Right renal cortex interstitium (tissue), 3 donors: Measurements from ENCODE around the gene KLK6. TPM values are rescaled to one million over a fixed set of nuclear protein-coding genes. Genes with fewer than 3 reads are reported as not detected.

Experiments used
- DNase-seq, 3 donors: peaks; one replicate each; pipeline ENCODE4 v3.0.0-alpha.2; 2013; ENCODE audit warnings: low read depth in 3 of 3, low spot score in 2 of 3
- polyA plus RNA-seq, 3 donors: library from polyadenylated mRNA; unstranded; fragments of 120-200 nt; gene quantifications; one replicate each; pipeline ENCODE4 v1.2.1, GENCODE V29; 2013; ENCODE audit not compliant: insufficient read length in 3 of 3

The KLK6 gene
- polyA plus RNA-seq, 3 donors: 34.4 to 49.0 (median 41.2) TPM

GRCh38 chr19:50959731-50960500, 9.5 kb downstream of the KLK6 start:
- DNase-seq: no peak

GRCh38 chr19:50957587-50957986, 11.8 kb downstream of the KLK6 start:
- DNase-seq: no peak

DNA sequence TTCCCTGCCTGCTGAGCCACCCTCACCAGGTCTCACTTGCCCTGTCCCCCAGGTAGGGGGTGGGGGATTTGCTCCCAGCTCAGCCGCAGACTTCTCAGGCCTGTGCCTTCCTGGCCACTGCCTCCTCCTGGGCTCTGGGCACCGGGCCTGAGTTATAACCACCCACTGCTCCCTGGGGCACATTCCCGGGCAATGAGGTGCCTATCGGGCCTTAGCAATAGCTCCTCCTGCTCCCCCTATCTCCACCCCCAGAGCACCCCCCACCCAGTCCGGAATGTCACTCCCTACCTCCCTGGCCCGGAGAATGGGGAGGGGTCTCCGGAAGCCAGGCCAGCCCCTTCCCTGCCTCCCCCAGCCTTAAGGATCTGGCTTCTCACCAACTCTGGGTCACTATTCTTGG, 16.5 kb downstream of the KLK6 start, which contains the start of gene KLK5:
TSS of gene KLK5 (minus strand) at position 129 of the 400 bp plus-strand sequence. CDS start 381 bp downstream, outside the sequence.
- no peak for DNase-seq

DNA sequence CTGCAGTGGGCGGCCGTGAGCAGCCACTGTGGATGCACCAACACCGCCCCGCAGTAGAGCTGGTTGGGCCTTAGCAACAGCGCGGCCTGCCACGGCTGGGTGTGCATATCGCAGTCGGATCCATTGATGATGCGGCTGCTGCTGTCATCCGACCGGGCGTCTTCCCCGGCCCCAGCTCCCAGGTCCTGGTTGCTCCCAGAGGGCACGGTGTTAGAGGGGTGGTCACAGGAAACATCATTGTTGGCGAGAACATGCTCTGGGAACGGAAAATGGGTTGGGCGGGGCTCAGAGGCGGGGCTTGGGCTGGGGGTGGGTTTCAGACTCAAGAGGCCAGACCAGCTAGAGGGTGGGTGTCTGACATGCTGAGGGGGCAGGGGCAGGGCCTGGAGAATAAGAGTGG, 19.5 kb downstream of the KLK6 start:
- DNase-seq: no peak

DNA sequence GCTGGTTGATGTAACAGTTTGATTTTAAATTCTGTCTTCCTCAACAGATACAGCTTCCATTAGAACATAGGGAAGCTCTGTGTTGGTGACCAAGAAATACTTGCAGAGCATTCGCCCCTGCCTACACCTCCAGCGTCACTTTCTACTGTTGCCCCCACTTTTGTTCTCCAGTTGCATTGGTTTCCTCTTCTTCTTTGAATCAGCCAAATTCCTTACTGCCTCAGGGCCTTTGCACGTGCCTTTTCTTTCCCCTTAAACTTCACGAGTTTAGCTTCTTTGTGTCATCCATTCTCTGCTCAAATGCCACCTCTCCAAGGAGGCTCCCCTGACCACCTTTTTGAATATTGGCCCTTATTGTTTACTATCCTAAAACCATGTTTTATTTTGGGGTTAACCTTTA, 22.3 kb downstream of the KLK6 start:
- no peak for DNase-seq

DNA sequence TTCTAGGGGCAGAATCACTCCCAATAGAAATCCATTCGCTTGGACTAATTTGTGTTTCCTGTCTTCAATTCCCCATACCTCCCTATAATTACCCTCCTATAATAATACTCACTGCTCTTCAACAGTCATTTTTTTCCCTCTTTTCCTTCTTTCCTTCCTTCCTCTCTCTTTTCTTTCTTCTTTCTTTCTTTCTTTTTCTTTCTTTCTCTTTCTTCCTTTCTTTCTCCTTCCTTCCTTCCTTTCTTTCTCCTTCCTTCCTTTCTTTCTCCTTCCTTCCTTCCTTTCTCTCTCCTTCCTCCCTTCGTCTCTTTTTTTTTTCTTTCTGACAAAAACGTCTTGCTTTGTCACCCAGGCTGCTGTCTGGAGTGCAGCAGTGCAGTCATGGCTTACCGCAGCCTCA, 24.6 kb downstream of the KLK6 start:
- DNase-seq: no peak

DNA sequence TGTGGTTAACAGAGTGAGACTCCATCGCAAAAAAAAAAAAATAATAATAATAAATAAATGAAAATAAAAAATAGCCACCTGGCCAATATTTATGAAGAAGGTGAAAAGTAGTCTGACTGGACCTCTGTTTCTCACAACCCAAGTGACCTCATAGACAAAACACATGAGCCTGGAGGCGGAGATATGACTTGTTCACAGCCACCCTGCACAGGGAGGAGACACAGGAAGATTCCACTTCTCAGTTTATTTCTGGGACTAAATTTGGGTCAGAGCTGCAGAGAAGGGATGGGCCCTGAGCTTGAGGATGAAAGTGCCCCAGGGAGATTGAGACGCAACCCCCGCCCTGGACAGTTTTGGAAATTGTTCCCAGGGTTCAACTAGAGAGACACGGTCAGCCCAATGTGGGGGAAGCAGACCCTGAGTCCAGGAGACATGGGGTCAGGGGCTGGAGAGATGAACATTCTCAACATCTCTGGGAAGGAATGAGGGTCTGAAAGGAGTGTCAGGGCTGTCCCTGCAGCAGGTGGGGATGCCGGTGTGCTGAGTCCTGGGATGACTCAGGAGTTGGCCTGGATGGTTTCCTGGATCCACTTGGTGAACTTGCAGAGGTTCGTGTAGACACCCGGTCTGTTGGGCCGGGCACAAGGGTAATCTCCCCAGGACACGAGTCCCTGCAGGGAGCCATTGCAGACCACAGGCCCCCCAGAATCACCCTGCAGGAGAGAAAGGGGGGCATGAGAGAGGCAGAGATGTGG, 26.1 kb downstream of the KLK6 start:
- no peak for DNase-seq

DNA sequence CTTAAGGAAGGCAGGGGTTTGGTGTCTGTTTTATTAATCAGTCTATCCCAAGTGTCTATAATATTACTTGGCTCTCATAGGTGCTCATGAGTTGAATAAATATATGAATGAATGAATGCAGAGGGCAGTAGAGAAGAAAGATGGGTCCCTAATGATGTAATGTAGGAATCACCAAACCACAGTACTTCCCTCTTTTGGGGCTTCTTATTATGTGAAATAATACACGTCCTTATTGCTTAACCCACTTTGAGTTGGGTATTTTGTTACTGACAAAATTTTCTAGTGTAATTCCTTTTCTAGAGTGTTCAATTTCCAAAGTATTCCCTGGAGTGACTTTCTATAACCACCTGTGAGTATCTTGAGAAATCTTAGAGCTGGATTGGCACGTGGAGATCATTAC, 29.8 kb downstream of the KLK6 start:
- DNase-seq: no peak

- DNase-seq: no peak
Measured at GRCh38 chr19:50933640-50934039, 35.8 kb downstream of the KLK6 start.

- no peak for DNase-seq
Measured at GRCh38 chr19:50932690-50933083, 36.7 kb downstream of the KLK6 start.

DNA sequence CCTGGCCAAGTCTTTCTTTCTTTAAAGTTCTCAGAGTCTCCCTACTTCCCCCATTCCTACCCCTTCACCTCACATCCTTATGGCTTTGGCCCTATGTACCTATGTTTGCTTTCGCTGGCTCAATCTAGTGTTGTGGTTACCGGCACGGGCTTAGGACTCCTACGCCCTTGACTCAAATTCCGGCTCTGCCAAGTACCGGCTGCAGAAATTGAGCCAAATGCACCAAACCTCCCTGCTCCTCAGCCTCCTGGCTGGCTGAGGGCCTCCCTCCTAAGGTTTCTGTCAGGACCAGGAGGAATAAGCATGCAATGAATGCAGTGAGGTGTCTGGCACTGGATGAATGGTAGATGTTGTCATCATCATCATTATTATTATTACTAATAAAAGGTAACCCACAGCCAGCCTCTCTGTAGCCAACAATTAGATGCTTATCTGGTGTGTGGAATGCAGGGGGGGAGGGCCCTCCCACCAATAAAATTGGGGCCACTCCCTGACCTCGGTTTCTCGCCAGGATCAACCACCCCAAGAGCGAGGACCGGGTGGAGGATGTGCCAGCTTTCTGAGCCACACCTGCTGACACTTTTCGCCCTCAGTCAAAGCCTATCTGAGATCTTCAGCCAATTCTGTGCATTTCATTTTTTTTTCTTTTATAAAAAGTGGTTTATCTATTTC, 37.2 kb downstream of the KLK6 start:
- no peak for DNase-seq

DNA sequence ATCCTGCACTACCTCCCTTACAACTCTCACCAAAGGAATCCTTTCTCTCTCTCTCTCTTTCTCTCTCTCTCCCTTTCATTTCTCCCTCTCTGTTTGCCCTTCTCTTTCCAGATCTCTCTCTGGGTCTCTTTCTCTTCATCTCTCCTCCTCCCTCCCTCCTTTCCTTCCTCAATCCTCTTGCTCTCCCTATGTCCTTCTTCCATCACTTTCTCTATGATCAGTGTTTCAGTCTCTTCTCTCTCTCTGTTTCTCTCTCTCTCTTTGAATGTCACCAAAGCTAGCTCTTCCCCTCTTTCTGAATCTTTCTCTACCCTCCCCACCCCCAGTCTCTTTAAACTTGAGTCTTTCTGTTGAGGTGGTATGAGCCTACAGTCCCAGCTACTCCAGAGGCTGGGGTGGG, 38.4 kb downstream of the KLK6 start:
- DNase-seq: no peak

GRCh38 chr19:50928831-50929230, 40.6 kb downstream of the KLK6 start:
- no peak for DNase-seq

- DNase-seq: no peak
Measured at GRCh38 chr19:50926144-50926543, 43.2 kb downstream of the KLK6 start.

DNA sequence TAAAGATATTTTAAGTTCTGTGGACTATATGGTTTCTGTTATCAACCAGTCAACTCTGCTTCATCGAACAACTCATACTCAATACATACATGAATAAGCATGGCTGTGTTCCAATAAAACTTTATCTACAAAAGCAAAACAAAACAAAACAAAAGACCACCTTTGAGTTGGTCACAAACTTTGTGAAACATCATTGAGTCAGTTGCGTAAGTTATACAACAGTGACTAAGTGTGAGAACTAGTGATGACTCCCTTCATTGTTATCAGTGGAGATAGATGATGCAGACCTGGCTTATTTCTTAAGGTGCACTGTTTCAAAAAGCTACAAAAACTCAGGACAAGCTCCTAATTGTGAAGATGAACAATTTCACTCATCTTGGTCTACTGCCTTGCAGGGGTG, 43.7 kb downstream of the KLK6 start:
- no peak for DNase-seq

DNA sequence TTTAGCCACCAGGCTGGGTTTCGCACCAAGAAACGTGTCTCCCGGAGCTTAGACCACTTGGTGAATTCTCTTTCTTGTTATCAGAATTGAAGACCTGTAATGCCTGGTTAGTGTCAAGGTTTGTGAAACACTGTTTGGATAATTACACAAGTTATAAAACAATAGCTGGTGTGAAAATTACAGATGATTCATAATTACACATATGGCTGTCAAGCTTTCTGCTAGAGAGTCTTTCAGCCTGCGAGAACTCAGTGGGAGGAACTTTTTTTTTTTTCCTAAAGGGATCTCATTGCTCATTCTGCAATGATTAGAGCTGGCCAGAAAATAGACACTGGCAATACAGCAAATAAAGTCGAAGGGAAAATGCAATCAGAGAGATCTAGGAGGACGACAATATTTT, 44.8 kb downstream of the KLK6 start:
- no peak for DNase-seq

GRCh38 chr19:50922317-50922853, 47.0 kb downstream of the KLK6 start:
- peak; percentile 65 to 75 (median 72) for DNase-seq

- no peak for DNase-seq
Measured at GRCh38 chr19:50921426-50922316, 47.7 kb downstream of the KLK6 start.

DNA sequence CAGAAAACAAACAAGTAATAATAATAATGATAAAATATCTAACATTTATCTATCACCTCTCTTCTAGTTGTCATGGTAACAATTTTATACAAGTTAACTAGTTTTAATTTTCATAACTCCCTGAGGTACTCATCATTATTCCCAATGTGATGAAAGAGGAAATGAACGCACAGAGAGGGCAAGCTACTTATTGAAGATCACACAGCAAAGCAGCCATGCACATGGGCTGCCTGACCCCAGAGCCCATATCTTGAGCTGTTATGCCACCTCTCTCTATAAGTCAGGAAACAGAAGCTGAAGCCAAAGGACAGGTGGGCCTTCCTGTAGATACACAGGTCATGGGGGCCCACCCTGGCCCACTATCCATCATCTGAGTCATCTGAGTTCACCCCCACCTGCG, 53.3 kb downstream of the KLK6 start:
- DNase-seq: no peak
